HFFc6 (cell line): ENCODE measurements around the gene CYP3A7. TPM values are rescaled to one million over a fixed set of nuclear protein-coding genes. Genes with fewer than 3 reads are reported as not detected.
"Not testable (repeated sequence)": the region's sequence is repeated elsewhere in the genome, so short reads cannot be mapped to it uniquely, and the experiment has no call there.

ENCODE experiments used
- DNase-seq: peaks from one replicate; pipeline ENCODE4 v3.0.0-alpha.2; 2018
- H3K27ac Mint-ChIP-seq: 2 replicates; pipeline ENCODE4 v1.8.0; 2020; ENCODE audit warnings: mild to moderate bottlenecking, mixed read lengths
- H3K27me3 Mint-ChIP-seq: 2 replicates; pipeline ENCODE4 v1.8.0; 2021; ENCODE audit warnings: mild to moderate bottlenecking, moderate library complexity, mixed read lengths; ENCODE audit not compliant: insufficient read depth
- H3K36me3 Mint-ChIP-seq: 2 replicates; pipeline ENCODE4 v1.8.0; 2021; ENCODE audit warnings: low read depth, mixed read lengths
- H3K4me1 Mint-ChIP-seq: 2 replicates; pipeline ENCODE4 v1.8.0; 2020; ENCODE audit warnings: low read depth, mixed read lengths
- H3K4me3 Mint-ChIP-seq: 2 replicates; pipeline ENCODE4 v1.8.0; 2020; ENCODE audit warnings: mild to moderate bottlenecking, moderate library complexity, mixed read lengths
- H3K9me3 Mint-ChIP-seq: 2 replicates; pipeline ENCODE4 v1.8.0; 2020; ENCODE audit warnings: mild to moderate bottlenecking, mixed read lengths
- CTCF ChIP-seq: fragments of 200-600 bp; sonication (generic); IDR thresholded peaks from 2 replicates; pipeline ENCODE4 v1.5.0; 2021; ENCODE audit warnings: antibody characterized with exemption, mild to moderate bottlenecking
- total RNA-seq, 6 experiments: library from RNA; stranded (reverse); fragmentation: NEBNext Ultra II Directional; extraction: Animal tissue kit (Norgen Biotek cat#: 25700); gene quantifications; 2 replicates in 1 of 6; 3 replicates in 5 of 6; pipeline ENCODE4 v1.2.3, GENCODE V29; 2021

The CYP3A7 gene
- total RNA-seq, 6 experiments from 2014 or later, result 0.09 TPM; not detected in 5

GRCh38 chr7:99669782-99670181 lies 65.2 kb downstream of the CYP3A7 start:
- Mint-ChIP-seq H3K9me3 (no peaks in the 10 kb centered on the region), H3K4me3 (no peak overlapping the region), H3K36me3 (no peaks in the 10 kb centered on the region), H3K4me1 (no peaks in the 10 kb centered on the region), H3K27me3 (no peaks in the 10 kb centered on the region), H3K27ac (no peak overlapping the region)
- TF ChIP-seq CTCF, result no peak
- DNase-seq, result no peak

GRCh38 chr7:99668541-99668940 lies 66.5 kb downstream of the CYP3A7 start:
- Mint-ChIP-seq H3K9me3 (no peaks in the 10 kb centered on the region), H3K4me1 (no peaks in the 10 kb centered on the region; the same call in 1 of the 2 replicates), H3K27me3 (no peaks in the 10 kb centered on the region), H3K36me3 (no peaks in the 10 kb centered on the region), H3K27ac (no peak overlapping the region), H3K4me3 (no peak overlapping the region)
- DNase-seq, result no peak
- TF ChIP-seq CTCF, result no peak

GRCh38 chr7:99667179-99667578 lies 67.8 kb downstream of the CYP3A7 start:
- TF ChIP-seq CTCF, result no peak
- H3K27ac Mint-ChIP-seq, result no peak overlapping the region

GRCh38 chr7:99666013-99666395 lies 69.0 kb downstream of the CYP3A7 start:
- no peaks in the 10 kb centered on the region for H3K36me3 Mint-ChIP-seq
- no peaks in the 10 kb centered on the region for H3K9me3 Mint-ChIP-seq
- DNase-seq, result no peak

More at GRCh38 chr7:99667179-99667578, 67.8 kb downstream of the CYP3A7 start:
- H3K4me3 Mint-ChIP-seq, result no peak overlapping the region
- no peaks in the 10 kb centered on the region for H3K27me3 Mint-ChIP-seq
- DNase-seq, result no peak
- no peaks in the 10 kb centered on the region for H3K36me3 Mint-ChIP-seq
- H3K4me1 Mint-ChIP-seq, result no peaks in the 10 kb centered on the region; the same call in 1 of the 2 replicates
- H3K9me3 Mint-ChIP-seq, result no peaks in the 10 kb centered on the region

GRCh38 chr7:99665312-99666012 lies 69.5 kb downstream of the CYP3A7 start:
- Mint-ChIP-seq H3K9me3 (no peaks in the 10 kb centered on the region), H3K36me3 (no peaks in the 10 kb centered on the region), H3K4me1 (no peaks in the 10 kb centered on the region; the same call in 1 of the 2 replicates), H3K27me3 (no peaks in the 10 kb centered on the region), H3K4me3 (no peak overlapping the region), H3K27ac (no peak overlapping the region; the same call in 1 of the 2 replicates)
- TF ChIP-seq CTCF, result no peak
- DNase-seq, result no peak

More at GRCh38 chr7:99666013-99666395, 69.0 kb downstream of the CYP3A7 start:
- Mint-ChIP-seq H3K4me3 (no peak overlapping the region), H3K4me1 (no peaks in the 10 kb centered on the region; the same call in 1 of the 2 replicates), H3K27me3 (no peaks in the 10 kb centered on the region), H3K27ac (no peak overlapping the region)
- no peak for TF ChIP-seq CTCF

GRCh38 chr7:99657879-99658278 lies 77.1 kb downstream of the CYP3A7 start:
- H3K4me3 Mint-ChIP-seq, DNase-seq, H3K9me3 Mint-ChIP-seq, H3K27me3 Mint-ChIP-seq, H3K36me3 Mint-ChIP-seq, H3K4me1 Mint-ChIP-seq, H3K27ac Mint-ChIP-seq: not testable (repeated sequence)

Other genes with a start within 250 kb of the CYP3A7 start
- 10 to 100 TPM; 12.7 to 15.1 (median 14.4) TPM for gene ZNF394, start 234.9 kb downstream of the CYP3A7 start, total RNA-seq
- 10 to 100 TPM in 5 of 6 experiments, 1 to 10 TPM in 1; 10.0 to 12.8 (median 11.3) TPM for gene ZKSCAN5, start 230.5 kb downstream of the CYP3A7 start, total RNA-seq
- gene FAM200A, start 183.1 kb downstream of the CYP3A7 start, total RNA-seq, result 1 to 10 TPM; 3.6 to 5.5 (median 5.3) TPM
- 10 to 100 TPM; 38.6 to 50.0 (median 43.5) TPM for gene ZNF655, start 176.6 kb downstream of the CYP3A7 start, total RNA-seq
- gene TMEM225B, start 136.9 kb downstream of the CYP3A7 start, total RNA-seq, result 1 to 10 TPM in 1 of 6 experiments, under 1 TPM in 5; 0.24 to 1.4 (median 0.52) TPM
- 10 to 100 TPM in 3 of 6 experiments, 1 to 10 TPM in 3; 9.3 to 12.6 (median 9.9) TPM for gene ZSCAN25, start 118.2 kb downstream of the CYP3A7 start, total RNA-seq
- 1 to 10 TPM in 2 of 6 experiments, under 1 TPM in 4; 0.30 to 1.8 (median 0.48) TPM for gene CYP3A5, start 55.2 kb downstream of the CYP3A7 start, total RNA-seq
- gene CYP3A4, start 49.0 kb upstream of the CYP3A7 start, total RNA-seq, result not detected
- not detected for gene CYP3A43, start 92.8 kb upstream of the CYP3A7 start, total RNA-seq
- not detected for gene OR2AE1, start 141.8 kb upstream of the CYP3A7 start, total RNA-seq
- gene TRIM4, start 184.3 kb upstream of the CYP3A7 start, total RNA-seq, result 10 to 100 TPM; 22.0 to 24.6 (median 22.9) TPM
- not detected for gene GJC3, start 194.4 kb upstream of the CYP3A7 start, total RNA-seq
- not detected for gene AZGP1, start 240.8 kb upstream of the CYP3A7 start, total RNA-seq